Measurements from ENCODE around the gene IL17B. TPM values are rescaled to one million over a fixed set of nuclear protein-coding genes. Genes with fewer than 3 reads are reported as not detected.

IL17B gene
- total and polyA plus RNA-seq, 2 donors = 0.24 to 1.2 TPM

- DNase-seq (ENCODE audit: low read depth in 6 of 9, low spot score in 9 of 9) = no peak
- H3K36me3 ChIP-seq (ENCODE audit: control insufficient read depth in 2 of 2, insufficient read depth in 2 of 2, low read length in 1 of 2) = no peaks in the 10 kb centered on the region
- peaks cover 6 to 20% of the 10 kb centered on the region in 2 donors for H3K4me1 ChIP-seq (ENCODE audit: control insufficient read depth in 2 of 2, insufficient read depth in 2 of 2, low read length in 2 of 2)
- H3K27ac ChIP-seq (ENCODE audit: low read depth in 1 of 2, low read length in 1 of 2) = no peak overlapping the region
- H3K9me3 ChIP-seq (ENCODE audit: control insufficient read depth in 2 of 2, insufficient read depth in 1 of 2, low read length in 1 of 2) = no peaks in the 10 kb centered on the region
- no peak overlapping the region for H3K4me3 ChIP-seq (ENCODE audit: low read length in 2 of 2)
- H3K27me3 ChIP-seq (ENCODE audit: control insufficient read depth in 2 of 2, insufficient read depth in 1 of 2, low read length in 1 of 2) = no peaks in the 10 kb centered on the region
- WGBS = 95% methylated on average over 12 of the region's 12 CpGs
Observed at GRCh38 chr5:149382517-149383220, 3.6 kb upstream of the IL17B start.

- Histone ChIP-seq H3K4me1 (ENCODE audit: control insufficient read depth in 2 of 2, insufficient read depth in 2 of 2, low read length in 2 of 2) (peaks cover 6 to 19% of the 10 kb centered on the region in 2 donors), H3K27ac (ENCODE audit: low read depth in 1 of 2, low read length in 1 of 2) (no peak overlapping the region)
Observed at GRCh38 chr5:149381986-149382338, 2.9 kb upstream of the IL17B start.

GRCh38 chr5:149381261-149381985, 2.3 kb upstream of the IL17B start:
- no peak overlapping the region for H3K27ac ChIP-seq (ENCODE audit: low read depth in 1 of 2, low read length in 1 of 2)
- 67% methylated on average over 8 of the region's 8 CpGs for WGBS
- DNase-seq (ENCODE audit: low read depth in 6 of 9, low spot score in 9 of 9) = no peak
- H3K4me1 ChIP-seq (ENCODE audit: control insufficient read depth in 2 of 2, insufficient read depth in 2 of 2, low read length in 2 of 2) = peaks cover 6 to 14% of the 10 kb centered on the region in 2 donors
- no peak overlapping the region for H3K4me3 ChIP-seq (ENCODE audit: low read length in 2 of 2)
- H3K9me3 ChIP-seq (ENCODE audit: control insufficient read depth in 2 of 2, insufficient read depth in 1 of 2, low read length in 1 of 2) = no peaks in the 10 kb centered on the region
- H3K27me3 ChIP-seq (ENCODE audit: control insufficient read depth in 2 of 2, insufficient read depth in 1 of 2, low read length in 1 of 2) = no peaks in the 10 kb centered on the region
- H3K36me3 ChIP-seq (ENCODE audit: control insufficient read depth in 2 of 2, insufficient read depth in 2 of 2, low read length in 1 of 2) = no peaks in the 10 kb centered on the region

More at GRCh38 chr5:149381986-149382338, 2.9 kb upstream of the IL17B start:
- WGBS = 49% methylated on average over 16 of the region's 16 CpGs
- Histone ChIP-seq H3K4me3 (ENCODE audit: low read length in 2 of 2) (no peak overlapping the region), H3K9me3 (ENCODE audit: control insufficient read depth in 2 of 2, insufficient read depth in 1 of 2, low read length in 1 of 2) (no peaks in the 10 kb centered on the region), H3K36me3 (ENCODE audit: control insufficient read depth in 2 of 2, insufficient read depth in 2 of 2, low read length in 1 of 2) (no peaks in the 10 kb centered on the region), H3K27me3 (ENCODE audit: control insufficient read depth in 2 of 2, insufficient read depth in 1 of 2, low read length in 1 of 2) (no peaks in the 10 kb centered on the region)
- peak in 8 of 9 donors; percentile 38 to 82 (median 65) for DNase-seq (ENCODE audit: low read depth in 6 of 9, low spot score in 9 of 9)

GRCh38 chr5:149380466-149381121, 1.5 kb upstream of the IL17B start:
- DNase-seq (ENCODE audit: low read depth in 6 of 9, low spot score in 9 of 9) = no peak
- Histone ChIP-seq H3K36me3 (ENCODE audit: control insufficient read depth in 2 of 2, insufficient read depth in 2 of 2, low read length in 1 of 2) (no peaks in the 10 kb centered on the region), H3K4me3 (ENCODE audit: low read length in 2 of 2) (no peak overlapping the region), H3K4me1 (ENCODE audit: control insufficient read depth in 2 of 2, insufficient read depth in 2 of 2, low read length in 2 of 2) (peaks cover 2 to 6% of the 10 kb centered on the region in 2 donors), H3K27ac (ENCODE audit: low read depth in 1 of 2, low read length in 1 of 2) (no peak overlapping the region), H3K9me3 (ENCODE audit: control insufficient read depth in 2 of 2, insufficient read depth in 1 of 2, low read length in 1 of 2) (no peaks in the 10 kb centered on the region), H3K27me3 (ENCODE audit: control insufficient read depth in 2 of 2, insufficient read depth in 1 of 2, low read length in 1 of 2) (no peaks in the 10 kb centered on the region)
- WGBS = 92% methylated on average over 16 of the region's 16 CpGs

GRCh38 chr5:149379818-149380374, 804 bp upstream of the IL17B start:
- WGBS = 94% methylated on average over 5 of the region's 5 CpGs
- no peaks in the 10 kb centered on the region for H3K4me1 ChIP-seq (ENCODE audit: control insufficient read depth in 2 of 2, insufficient read depth in 2 of 2, low read length in 2 of 2)
- no peak overlapping the region for H3K27ac ChIP-seq (ENCODE audit: low read depth in 1 of 2, low read length in 1 of 2)
- H3K27me3 ChIP-seq (ENCODE audit: control insufficient read depth in 2 of 2, insufficient read depth in 1 of 2, low read length in 1 of 2) = no peaks in the 10 kb centered on the region
- no peaks in the 10 kb centered on the region for H3K9me3 ChIP-seq (ENCODE audit: control insufficient read depth in 2 of 2, insufficient read depth in 1 of 2, low read length in 1 of 2)
- no peak for DNase-seq (ENCODE audit: low read depth in 6 of 9, low spot score in 9 of 9)
- no peak overlapping the region for H3K4me3 ChIP-seq (ENCODE audit: low read length in 2 of 2)
- H3K36me3 ChIP-seq (ENCODE audit: control insufficient read depth in 2 of 2, insufficient read depth in 2 of 2, low read length in 1 of 2) = no peaks in the 10 kb centered on the region

DNA sequence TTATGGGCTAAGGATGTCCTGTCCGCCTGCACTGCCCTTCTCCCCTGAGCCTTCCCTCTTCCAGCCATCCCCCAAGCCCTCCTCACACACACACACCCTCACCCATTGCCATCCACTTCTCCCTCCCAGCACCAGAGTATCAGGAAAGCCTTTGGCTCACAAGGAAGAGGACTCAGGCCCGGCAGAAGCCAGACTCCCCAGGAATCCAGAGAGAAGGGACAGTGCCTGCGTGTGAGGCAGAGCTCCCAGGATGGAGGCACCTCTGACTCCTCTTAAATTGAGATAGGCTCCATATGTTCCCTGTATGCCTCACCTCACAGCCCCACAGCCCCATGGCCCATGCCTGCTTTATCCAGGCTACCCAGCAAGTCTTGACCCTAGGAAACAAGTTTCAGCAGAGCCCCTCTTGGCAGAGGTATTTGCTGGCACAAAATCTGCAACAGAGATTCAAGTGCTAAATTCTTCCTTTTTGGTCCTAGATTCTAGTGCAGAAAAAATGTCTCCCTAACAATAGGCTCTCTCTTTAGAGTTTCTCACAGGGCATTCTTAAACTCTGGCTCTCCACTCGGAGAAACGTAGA, 761 bp downstream of the IL17B start:
- Histone ChIP-seq H3K36me3 (ENCODE audit: control insufficient read depth in 2 of 2, insufficient read depth in 2 of 2, low read length in 1 of 2) (no peaks in the 10 kb centered on the region), H3K27me3 (ENCODE audit: control insufficient read depth in 2 of 2, insufficient read depth in 1 of 2, low read length in 1 of 2) (no peaks in the 10 kb centered on the region), H3K4me3 (ENCODE audit: low read length in 2 of 2) (no peak overlapping the region), H3K9me3 (ENCODE audit: control insufficient read depth in 2 of 2, insufficient read depth in 1 of 2, low read length in 1 of 2) (no peaks in the 10 kb centered on the region), H3K4me1 (ENCODE audit: control insufficient read depth in 2 of 2, insufficient read depth in 2 of 2, low read length in 2 of 2) (no peaks in the 10 kb centered on the region), H3K27ac (ENCODE audit: low read depth in 1 of 2, low read length in 1 of 2) (no peak overlapping the region)
- 90% methylated on average over 5 of the region's 5 CpGs for WGBS
- no peak for DNase-seq (ENCODE audit: low read depth in 6 of 9, low spot score in 9 of 9)

DNA sequence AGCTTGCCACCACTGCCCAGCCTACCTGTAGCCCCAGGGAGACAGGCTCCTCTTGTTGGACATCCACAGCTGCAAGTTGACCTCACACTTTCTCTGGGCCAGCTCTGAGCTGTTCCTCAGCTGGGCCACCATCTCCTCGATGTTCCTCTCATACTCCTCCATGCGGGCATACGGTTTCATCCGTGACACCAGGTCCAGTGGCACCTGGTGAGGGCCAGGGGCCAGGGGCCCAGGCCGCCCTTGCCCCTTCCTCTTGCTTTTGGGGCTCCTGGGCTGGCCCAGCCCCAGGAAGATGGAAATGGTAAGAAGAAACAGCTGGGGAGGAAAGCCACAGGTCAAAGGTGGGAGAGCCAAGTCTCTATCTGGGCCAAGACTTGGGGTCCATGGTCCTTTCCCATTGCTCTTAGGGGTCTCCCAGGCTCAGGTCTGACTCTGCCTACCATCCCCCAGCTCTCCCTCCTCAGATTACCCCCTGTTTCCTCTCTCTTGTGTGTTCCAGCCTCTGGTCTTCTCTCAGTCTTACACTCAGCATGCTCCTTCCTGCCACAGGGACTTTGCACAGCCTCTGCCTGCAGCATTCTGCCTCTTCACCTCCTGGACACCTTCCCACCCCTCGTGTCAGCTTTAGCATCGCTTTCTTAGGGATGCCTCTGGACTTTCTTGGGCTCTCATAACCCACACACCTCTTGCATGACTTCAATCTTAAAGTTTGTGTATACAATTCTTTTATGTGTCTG, 2.2 kb downstream of the IL17B start:
- Histone ChIP-seq H3K27ac (ENCODE audit: low read depth in 1 of 2, low read length in 1 of 2) (no peak overlapping the region), H3K27me3 (ENCODE audit: control insufficient read depth in 2 of 2, insufficient read depth in 1 of 2, low read length in 1 of 2) (no peaks in the 10 kb centered on the region), H3K4me3 (ENCODE audit: low read length in 2 of 2) (no peak overlapping the region), H3K36me3 (ENCODE audit: control insufficient read depth in 2 of 2, insufficient read depth in 2 of 2, low read length in 1 of 2) (no peaks in the 10 kb centered on the region), H3K9me3 (ENCODE audit: control insufficient read depth in 2 of 2, insufficient read depth in 1 of 2, low read length in 1 of 2) (no peaks in the 10 kb centered on the region), H3K4me1 (ENCODE audit: control insufficient read depth in 2 of 2, insufficient read depth in 2 of 2, low read length in 2 of 2) (no peaks in the 10 kb centered on the region)
- DNase-seq (ENCODE audit: low read depth in 6 of 9, low spot score in 9 of 9) = no peak
- WGBS = 94% methylated on average over 7 of the region's 7 CpGs

DNA sequence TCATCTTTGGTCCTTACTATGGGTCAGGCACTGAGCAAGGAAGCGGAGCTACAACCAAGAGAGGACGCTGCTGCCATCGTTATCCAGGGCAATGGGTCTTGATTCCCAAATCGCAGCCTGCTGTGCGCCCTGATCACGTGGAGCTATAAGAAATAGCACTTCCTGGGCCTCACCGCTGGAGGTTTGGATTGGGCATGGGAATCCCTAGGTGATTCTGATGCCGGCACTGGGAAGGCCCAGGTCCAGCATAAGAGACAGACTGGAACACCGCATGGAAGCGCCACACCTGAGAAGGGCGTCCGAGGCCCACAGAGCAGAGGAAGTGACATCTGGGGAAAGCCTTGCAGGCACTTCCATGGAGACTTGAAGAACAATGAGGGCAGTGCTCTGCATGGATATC, 3.0 kb downstream of the IL17B start:
- H3K9me3 ChIP-seq (ENCODE audit: control insufficient read depth in 2 of 2, insufficient read depth in 1 of 2, low read length in 1 of 2) = no peaks in the 10 kb centered on the region
- DNase-seq (ENCODE audit: low read depth in 6 of 9, low spot score in 9 of 9) = no peak
- H3K4me3 ChIP-seq (ENCODE audit: low read length in 2 of 2) = no peak overlapping the region
- H3K27ac ChIP-seq (ENCODE audit: low read depth in 1 of 2, low read length in 1 of 2) = no peak overlapping the region
- no peaks in the 10 kb centered on the region for H3K36me3 ChIP-seq (ENCODE audit: control insufficient read depth in 2 of 2, insufficient read depth in 2 of 2, low read length in 1 of 2)
- WGBS = 98% methylated on average over 12 of the region's 12 CpGs
- no peaks in the 10 kb centered on the region for H3K27me3 ChIP-seq (ENCODE audit: control insufficient read depth in 2 of 2, insufficient read depth in 1 of 2, low read length in 1 of 2)
- peaks cover 0 to 4% of the 10 kb centered on the region in 2 donors for H3K4me1 ChIP-seq (ENCODE audit: control insufficient read depth in 2 of 2, insufficient read depth in 2 of 2, low read length in 2 of 2)
